Activated T-cell treated with anti-CD3 and anti-CD28 coated beads, Interleukin-2, amount 50 U/mL, for 1 hour (primary cell): Measurements from ENCODE around the gene DDIT3.
A peak's percentile ranks its signal among the peaks of the same experiment; 100 is the strongest.
"Not testable (repeated sequence)": the region's sequence is repeated elsewhere in the genome, so short reads cannot be mapped to it uniquely, and the experiment has no call there.

Experiments used
- DNase-seq: peaks from one replicate; pipeline ENCODE4 v3.0.0-alpha.2; 2020

DDIT3 gene

DNA sequence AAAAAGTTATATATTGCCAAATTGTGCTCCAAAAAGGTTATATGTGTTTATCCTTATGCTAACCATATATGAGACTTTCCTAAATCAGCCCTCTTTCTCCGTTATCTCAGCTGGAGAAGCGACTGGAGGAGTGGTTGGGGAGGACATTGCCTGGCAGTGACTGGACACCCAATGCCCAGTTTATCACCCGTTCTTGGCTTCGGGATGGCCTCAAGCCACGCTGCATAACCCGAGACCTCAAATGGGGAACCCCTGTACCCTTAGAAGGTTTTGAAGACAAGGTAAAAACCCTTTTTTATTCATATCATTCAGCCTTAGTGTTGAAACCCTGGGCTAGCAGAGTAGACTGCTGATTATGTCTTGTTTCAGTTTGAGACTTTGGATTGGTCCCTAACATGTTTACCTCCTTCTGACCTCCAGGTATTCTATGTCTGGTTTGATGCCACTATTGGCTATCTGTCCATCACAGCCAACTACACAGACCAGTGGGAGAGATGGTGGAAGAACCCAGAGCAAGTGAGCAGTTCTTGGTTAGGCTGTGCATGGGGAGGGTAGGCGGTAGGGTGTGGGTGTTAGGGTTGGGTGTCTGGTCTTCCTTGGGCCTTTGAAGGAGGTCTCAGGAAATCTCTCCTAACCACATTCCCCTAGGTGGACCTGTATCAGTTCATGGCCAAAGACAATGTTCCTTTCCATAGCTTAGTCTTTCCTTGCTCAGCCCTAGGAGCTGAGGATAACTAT is 8.6 kb downstream of the DDIT3 start:
- DNase-seq = no peak

DNA sequence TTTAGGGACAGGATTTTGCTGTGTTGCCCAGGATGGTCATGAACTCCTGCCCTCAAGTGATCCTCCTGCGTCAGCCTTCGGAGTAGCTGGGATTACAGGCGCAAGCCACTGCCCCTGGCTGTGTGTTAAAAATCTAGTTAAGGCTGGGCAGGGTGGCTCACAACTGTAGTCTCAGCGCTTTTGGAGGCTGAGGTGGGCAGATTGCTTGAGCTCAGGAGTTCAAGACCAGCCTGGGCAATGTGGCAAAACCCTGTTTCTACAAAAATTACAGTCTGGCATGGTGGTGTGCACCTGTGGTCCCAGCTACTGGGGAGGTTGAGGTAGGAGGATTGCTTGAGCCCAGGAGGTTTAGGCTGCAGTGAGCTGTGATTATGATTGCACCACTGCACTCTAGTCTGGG is 9.2 kb downstream of the DDIT3 start:
- no peak for DNase-seq

DNA sequence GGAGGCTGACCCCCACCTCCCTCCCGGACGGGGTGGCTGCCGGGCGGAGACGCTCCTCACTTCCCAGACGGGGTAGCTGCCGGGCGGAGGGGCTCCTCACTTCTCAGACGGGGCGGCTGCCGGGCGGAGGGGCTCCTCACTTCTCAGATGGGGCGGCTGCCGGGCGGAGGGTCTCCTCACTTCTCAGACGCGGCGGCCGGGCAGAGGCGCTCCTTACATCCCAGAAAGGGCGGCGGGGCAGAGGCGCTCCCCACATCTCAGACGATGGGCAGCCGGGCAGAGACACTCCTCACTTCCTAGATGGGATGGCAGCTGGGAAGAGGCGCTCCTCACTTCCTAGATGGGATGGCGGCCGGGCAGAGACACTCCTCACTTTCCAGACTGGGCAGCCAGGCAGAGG is 12.5 kb downstream of the DDIT3 start:
- DNase-seq = not testable (repeated sequence)

GRCh38 chr12:57506541-57506940 is 13.8 kb downstream of the DDIT3 start:
- DNase-seq = not testable (repeated sequence)

DNA sequence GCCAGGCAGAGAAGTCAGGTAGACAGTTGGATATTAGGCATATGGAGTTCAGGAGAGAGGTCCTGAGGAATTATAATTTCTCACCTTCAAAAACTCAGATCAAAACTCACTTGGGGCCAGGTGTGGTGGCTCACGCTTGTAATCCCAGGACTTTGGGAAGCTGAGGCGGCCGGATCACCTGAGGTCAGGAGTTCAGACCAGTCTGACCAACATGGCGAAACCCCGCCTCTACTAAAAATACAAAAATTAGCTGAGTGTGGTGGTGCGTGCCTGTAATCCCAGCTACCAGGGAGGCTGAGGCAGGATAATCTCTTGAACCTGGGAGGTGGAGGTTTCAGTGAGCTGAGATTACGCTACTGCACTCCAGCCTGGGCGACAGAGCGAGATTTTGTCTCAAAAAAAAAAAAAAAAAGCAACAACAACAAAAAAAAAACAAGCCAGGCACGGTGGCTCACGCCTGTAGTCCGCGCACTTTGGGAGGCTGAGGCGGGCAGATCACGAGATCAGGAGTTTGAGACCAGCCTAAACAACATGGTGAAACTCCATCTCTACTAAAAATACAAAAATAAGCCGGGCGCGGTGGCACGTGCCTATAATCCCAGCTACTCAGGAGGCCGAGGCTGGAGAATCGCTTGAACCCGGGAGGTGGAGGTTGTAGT is 17.9 kb downstream of the DDIT3 start:
- not testable (repeated sequence) for DNase-seq

DNA sequence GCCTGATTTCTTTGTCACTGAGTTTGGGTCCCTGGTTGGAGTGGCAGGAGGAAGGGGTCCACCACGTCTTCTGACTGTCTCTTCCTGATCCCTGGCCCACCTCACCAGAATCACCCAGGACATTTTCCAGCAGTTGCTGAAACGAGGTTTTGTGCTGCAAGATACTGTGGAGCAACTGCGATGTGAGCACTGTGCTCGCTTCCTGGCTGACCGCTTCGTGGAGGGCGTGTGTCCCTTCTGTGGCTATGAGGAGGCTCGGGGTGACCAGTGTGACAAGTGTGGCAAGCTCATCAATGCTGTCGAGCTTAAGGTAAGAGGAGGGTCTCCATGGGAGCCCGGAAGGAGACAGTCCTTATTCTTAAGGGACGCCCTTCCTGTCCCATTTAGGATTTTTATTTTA is 20.1 kb downstream of the DDIT3 start:
- no peak for DNase-seq

- no peak for DNase-seq
These were observed 21.7 kb downstream of the DDIT3 start for GRCh38 chr12:57498571-57498970.

- DNase-seq = no peak
These were observed 22.2 kb downstream of the DDIT3 start for GRCh38 chr12:57498132-57498502.

DNA sequence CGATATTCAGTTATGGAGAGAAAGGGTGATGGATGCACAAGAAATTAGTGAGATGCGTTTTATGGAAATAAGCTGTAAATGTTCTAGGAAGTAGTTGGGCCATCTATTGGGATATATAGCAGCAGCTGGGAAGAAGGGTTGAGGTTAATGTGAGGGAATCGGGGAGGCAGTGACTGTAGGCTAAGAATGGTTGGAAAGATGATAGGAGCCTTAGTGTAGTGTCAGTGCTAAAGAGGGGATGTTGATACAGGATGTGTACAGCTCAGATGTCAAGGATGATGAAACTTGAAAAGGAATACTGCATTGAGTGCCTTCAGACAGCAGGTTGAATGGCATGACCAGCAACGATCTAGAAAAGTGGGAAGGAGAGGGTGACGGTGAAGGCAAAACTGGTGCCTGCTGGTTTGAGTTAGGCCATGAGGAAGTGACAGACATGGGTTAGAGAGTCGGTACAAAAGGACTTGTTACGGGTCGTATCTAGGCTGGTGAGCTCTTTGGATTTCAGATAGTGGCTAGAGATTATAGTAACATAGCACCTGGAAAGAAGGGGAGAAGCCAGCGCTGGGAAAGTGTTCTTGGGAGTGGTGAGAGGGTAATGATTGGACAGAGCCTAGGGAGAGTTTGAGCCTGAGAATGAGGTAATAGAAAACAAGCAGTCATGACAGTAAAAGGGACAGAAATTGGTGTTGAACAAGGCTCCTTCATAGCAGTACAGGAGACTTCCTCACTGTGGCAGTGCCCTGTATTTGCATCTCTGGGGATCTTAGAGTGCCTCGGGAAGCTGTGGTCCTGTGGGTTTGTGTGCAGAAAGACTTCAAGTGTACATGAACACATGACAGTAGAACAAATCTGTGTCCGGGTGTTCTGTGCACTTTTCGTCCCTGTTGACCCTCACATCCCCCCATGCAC is 22.8 kb downstream of the DDIT3 start:
- no peak for DNase-seq

GRCh38 chr12:57496822-57497221 is 23.5 kb downstream of the DDIT3 start:
- DNase-seq = no peak

GRCh38 chr12:57495051-57495701 is 25.1 kb downstream of the DDIT3 start:
- not testable (repeated sequence) for DNase-seq

- DNase-seq = no peak
These were observed 28.7 kb downstream of the DDIT3 start for GRCh38 chr12:57491393-57492280.

- no peak for DNase-seq
These were observed 30.2 kb downstream of the DDIT3 start for GRCh38 chr12:57490126-57490525.

- no peak for DNase-seq
These were observed 31.1 kb downstream of the DDIT3 start for GRCh38 chr12:57489157-57489641.

DNA sequence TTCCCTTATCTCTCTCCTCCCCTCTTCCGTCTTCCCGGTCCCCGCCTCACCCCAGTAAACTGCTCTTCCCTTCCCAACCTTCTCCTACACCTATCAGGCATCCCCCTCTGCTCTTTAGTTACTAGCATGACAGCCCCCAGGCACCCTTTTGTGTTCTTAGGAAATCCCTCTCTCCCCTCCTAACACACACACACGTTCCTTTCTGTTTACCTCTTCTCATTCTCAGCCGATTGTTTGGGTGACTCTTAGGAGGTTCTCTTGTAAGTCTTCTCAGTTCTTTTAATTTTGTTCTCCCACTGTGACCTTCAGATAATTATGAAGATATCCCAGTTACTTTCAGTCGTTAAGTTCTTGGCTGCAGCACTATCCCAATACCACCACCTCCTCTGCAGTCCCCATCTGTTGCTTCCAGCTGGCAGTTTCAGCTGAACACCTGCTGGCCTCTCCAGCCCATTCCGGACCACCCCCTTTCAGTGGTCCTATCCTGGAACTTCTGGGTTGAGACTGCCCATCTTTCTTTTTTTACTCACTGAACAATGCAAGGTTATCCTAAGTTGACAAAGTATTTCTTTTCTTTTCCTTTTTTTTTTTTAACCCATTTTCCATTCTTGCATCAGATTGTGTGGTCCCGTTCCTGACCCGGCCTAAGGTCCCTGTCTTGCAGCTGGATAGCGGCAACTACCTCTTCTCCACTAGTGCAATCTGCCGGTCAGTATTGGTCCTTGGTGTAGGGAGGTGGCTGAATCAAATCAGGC is 31.7 kb downstream of the DDIT3 start:
- DNase-seq = no peak

GRCh38 chr12:57487597-57488401 is 32.5 kb downstream of the DDIT3 start, which contains the start of gene MARS1:
Gene MARS1 (plus strand): TSS chr12:57488068. CDS start chr12:57488091, 23 bp downstream.
- peak; percentile 88 for DNase-seq

- no peak for DNase-seq
These were observed 33.2 kb downstream of the DDIT3 start for GRCh38 chr12:57487055-57487596.

DNA sequence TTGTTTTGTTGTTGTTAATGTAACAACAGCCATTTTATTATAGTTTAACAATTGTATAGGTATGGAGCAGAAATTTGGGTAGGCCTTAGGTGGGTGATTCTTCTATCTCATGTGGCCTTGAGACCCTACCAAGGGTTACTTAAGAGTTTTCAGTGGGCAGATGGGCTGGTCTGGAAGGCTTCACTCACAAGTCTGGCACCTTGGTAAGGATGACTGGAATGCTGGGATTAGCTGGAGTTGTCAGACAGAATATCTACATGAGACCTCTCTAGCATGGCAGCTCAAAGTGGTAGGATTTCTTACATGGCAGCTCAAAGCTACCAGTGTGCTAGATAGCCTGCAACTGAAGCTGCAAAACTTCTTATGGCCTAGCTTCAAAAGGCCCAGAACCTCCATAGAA is 34.6 kb downstream of the DDIT3 start:
- DNase-seq = no peak

DNA sequence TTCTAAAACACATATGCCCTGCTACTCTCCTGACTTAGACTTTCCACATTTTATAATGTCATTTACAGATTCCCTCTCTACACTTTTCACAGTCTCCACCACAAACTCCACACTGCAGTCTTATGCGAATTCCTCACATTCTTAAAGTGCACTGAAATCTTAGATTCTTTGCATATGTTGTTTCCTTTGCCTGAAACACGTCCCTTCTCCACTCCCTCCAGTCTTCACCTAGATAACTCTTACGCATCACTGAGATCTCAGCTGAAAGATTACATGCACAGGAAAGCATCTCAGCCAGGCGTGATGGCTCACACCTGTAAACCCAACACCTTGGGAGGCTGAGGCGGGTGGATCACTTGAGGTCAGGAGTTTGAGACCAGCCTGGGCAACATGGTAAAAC is 36.8 kb downstream of the DDIT3 start:
- no peak for DNase-seq

DNA sequence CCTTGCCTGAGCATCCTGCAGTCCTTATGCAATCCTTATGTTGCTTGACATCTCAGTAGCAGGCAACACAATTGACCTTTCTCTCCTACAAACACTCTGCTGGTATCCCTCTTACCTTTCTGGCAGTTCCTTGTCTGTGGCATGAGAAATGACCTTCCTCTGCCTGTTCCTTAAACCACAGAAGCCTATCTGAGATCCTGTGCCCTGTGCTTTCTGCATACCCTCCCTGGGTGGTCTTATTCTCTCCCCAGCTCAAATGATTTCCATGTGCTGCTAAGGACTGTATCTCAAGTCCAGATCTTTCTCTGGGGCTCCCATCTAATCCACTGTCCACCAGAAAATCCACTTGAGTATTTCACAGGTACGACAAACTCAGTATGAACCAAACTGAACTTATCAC is 38.6 kb downstream of the DDIT3 start:
- DNase-seq = no peak
